Lower leg skin (tissue), 3 donors: ENCODE measurements around the gene ADGRE3.

Source experiments
- POLR2A ChIP-seq, 2 donors: fragments of 450-650 bp; IDR thresholded peaks; one replicate each; pipeline ENCODE4 v1.6.1; 2016 to 2017; ENCODE audit warnings: antibody characterized with exemption in 2 of 2, mild to moderate bottlenecking in 1 of 2, moderate library complexity in 1 of 2
- TF ChIP-seq, protein P1 (sequence below), 3 donors: fragments of 450-650 bp; IDR thresholded peaks; one replicate each; pipeline ENCODE4 v1.5.1; 2016; ENCODE audit warnings: antibody characterized with exemption in 3 of 3, mild to moderate bottlenecking in 3 of 3, moderate library complexity in 2 of 3

DNA sequence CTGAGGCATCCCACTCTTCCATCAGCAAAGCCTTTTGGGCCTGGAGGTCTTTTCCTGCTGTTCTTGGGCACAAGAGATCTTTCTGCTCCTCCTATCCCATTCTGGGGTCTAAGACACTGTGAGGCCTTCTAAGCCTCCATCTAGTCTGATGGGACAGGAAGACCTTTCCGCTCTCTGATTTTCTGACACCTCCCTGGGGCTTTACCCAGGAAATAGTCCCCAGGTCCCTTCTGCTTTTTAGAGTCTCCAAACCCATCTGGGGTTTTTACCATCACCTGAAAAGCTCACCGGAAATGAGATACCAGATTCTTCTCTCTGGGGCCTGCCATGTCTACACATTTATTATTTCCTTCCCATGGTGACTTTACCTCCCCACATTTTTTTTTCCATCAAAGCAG is 70.7 kb downstream of the ADGRE3 start:
- TF ChIP-seq, protein P1, sequence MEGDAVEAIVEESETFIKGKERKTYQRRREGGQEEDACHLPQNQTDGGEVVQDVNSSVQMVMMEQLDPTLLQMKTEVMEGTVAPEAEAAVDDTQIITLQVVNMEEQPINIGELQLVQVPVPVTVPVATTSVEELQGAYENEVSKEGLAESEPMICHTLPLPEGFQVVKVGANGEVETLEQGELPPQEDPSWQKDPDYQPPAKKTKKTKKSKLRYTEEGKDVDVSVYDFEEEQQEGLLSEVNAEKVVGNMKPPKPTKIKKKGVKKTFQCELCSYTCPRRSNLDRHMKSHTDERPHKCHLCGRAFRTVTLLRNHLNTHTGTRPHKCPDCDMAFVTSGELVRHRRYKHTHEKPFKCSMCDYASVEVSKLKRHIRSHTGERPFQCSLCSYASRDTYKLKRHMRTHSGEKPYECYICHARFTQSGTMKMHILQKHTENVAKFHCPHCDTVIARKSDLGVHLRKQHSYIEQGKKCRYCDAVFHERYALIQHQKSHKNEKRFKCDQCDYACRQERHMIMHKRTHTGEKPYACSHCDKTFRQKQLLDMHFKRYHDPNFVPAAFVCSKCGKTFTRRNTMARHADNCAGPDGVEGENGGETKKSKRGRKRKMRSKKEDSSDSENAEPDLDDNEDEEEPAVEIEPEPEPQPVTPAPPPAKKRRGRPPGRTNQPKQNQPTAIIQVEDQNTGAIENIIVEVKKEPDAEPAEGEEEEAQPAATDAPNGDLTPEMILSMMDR (IDR thresholded peaks at IDR 0.05): no peak
- no peak for TF ChIP-seq POLR2A (IDR thresholded peaks at IDR 0.05)
